ENCODE measurements around the gene VPS35. TPM values are rescaled to one million over a fixed set of nuclear protein-coding genes. Genes with fewer than 3 reads are reported as not detected.

Gene VPS35
- total RNA-seq, 1 experiment from 2014 or later: 91.1 TPM

DNA sequence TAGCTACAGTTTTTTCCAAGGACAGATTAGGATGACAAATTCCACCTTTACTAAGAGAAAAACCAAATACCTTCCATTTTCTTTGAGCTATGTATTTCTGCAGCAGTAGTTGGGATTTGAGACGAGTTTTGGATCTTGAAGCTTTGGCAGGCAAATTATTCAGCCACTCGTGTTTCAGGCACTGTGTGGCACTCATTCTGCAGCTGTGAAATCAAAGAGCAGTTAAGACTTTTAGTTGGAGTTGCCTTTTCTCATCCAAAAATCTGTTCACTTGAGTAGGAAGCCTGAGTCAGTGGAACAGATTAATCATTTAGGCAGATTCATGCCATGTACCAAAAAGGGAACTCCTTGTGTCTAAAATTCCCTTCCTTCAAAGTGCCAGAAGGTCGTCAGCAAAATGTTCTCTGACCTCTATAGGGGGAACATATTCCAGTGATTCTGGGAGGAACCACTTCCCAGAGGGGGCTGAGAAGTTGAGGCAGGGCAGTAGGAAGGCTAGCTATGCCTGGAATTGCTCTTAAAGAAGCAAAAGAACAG is 20.6 kb upstream of the VPS35 start:
- no peak overlapping the region for H3K4me3 ChIP-seq (ENCODE audit: low read length)
- H3K79me2 ChIP-seq (ENCODE audit: low read length): no peaks in the 10 kb centered on the region
- DNase-seq: no peak
- no peaks in the 10 kb centered on the region for H3K9me3 ChIP-seq (ENCODE audit: low read length)
- H3K9ac ChIP-seq (ENCODE audit: low read length): no peak overlapping the region
- no peak overlapping the region for H3K27ac ChIP-seq (ENCODE audit: low read length)
- no peaks in the 10 kb centered on the region for H4K20me1 ChIP-seq (ENCODE audit: insufficient read depth, low read depth, low read length)
- no peaks in the 10 kb centered on the region for H3K27me3 ChIP-seq (ENCODE audit: low read length)
- H3K36me3 ChIP-seq (ENCODE audit: insufficient read depth, low read length): no peaks in the 10 kb centered on the region
- H3K4me2 ChIP-seq (ENCODE audit: low read depth, low read length, poor library complexity, severe bottlenecking): no peak overlapping the region
- no peaks in the 10 kb centered on the region for H3K9me2 ChIP-seq (replicated peaks; ENCODE audit: insufficient read depth, low read length)
- peaks cover 32% of the 10 kb centered on the region for H3K4me1 ChIP-seq (ENCODE audit: low read length)
- no peak overlapping the region for H2AFZ ChIP-seq (ENCODE audit: low read length)

- no peaks in the 10 kb centered on the region for H3K27me3 ChIP-seq (ENCODE audit: low read length)
- no peak overlapping the region for H3K27ac ChIP-seq (ENCODE audit: low read length)
- H3K4me1 ChIP-seq (ENCODE audit: low read length): peaks cover 12% of the 10 kb centered on the region
- H2AFZ ChIP-seq (ENCODE audit: low read length): no peak overlapping the region
- no peaks in the 10 kb centered on the region for H3K36me3 ChIP-seq (ENCODE audit: insufficient read depth, low read length)
- no peaks in the 10 kb centered on the region for H3K9me3 ChIP-seq (ENCODE audit: low read length)
- no peak for DNase-seq
- no peak overlapping the region for H3K4me2 ChIP-seq (ENCODE audit: low read depth, low read length, poor library complexity, severe bottlenecking)
- H3K9me2 ChIP-seq (replicated peaks; ENCODE audit: insufficient read depth, low read length): no peaks in the 10 kb centered on the region
- H3K4me3 ChIP-seq (ENCODE audit: low read length): no peak overlapping the region
- no peaks in the 10 kb centered on the region for H4K20me1 ChIP-seq (ENCODE audit: insufficient read depth, low read depth, low read length)
- no peak overlapping the region for H3K9ac ChIP-seq (ENCODE audit: low read length)
- no peaks in the 10 kb centered on the region for H3K79me2 ChIP-seq (ENCODE audit: low read length)
Measured at GRCh38 chr16:46706642-46707041, 17.7 kb upstream of the VPS35 start.

DNA sequence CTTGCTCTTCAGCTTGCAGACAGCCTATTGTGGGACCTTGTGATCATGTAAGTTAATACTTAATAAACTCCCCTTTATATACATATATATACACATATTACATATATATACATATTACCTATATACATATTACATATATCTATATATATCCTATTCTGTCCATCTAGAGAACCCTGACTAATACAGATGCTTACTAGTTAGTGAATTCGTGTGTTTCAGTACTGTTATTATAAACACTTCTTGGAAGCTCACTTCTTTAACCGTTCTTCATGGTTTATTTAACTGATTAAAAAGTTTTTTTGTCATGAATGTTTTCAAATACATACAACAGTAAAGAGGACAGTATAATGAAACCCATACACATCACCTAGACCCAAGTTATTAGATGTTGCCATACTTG is 13.1 kb upstream of the VPS35 start:
- Histone ChIP-seq H3K9ac (ENCODE audit: low read length) (no peak overlapping the region), H3K79me2 (ENCODE audit: low read length) (no peaks in the 10 kb centered on the region), H3K27ac (ENCODE audit: low read length) (no peak overlapping the region), H3K36me3 (ENCODE audit: insufficient read depth, low read length) (peaks cover 16% of the 10 kb centered on the region; the same call in 1 of the 2 replicates), H3K4me1 (ENCODE audit: low read length) (peaks cover 3% of the 10 kb centered on the region), H4K20me1 (ENCODE audit: insufficient read depth, low read depth, low read length) (no peaks in the 10 kb centered on the region), H3K27me3 (ENCODE audit: low read length) (no peaks in the 10 kb centered on the region), H3K4me3 (ENCODE audit: low read length) (no peak overlapping the region), H3K9me2 (replicated peaks; ENCODE audit: insufficient read depth, low read length) (no peaks in the 10 kb centered on the region), H2AFZ (ENCODE audit: low read length) (no peak overlapping the region), H3K4me2 (ENCODE audit: low read depth, low read length, poor library complexity, severe bottlenecking) (no peak overlapping the region), H3K9me3 (ENCODE audit: low read length) (no peaks in the 10 kb centered on the region)
- no peak for DNase-seq

DNA sequence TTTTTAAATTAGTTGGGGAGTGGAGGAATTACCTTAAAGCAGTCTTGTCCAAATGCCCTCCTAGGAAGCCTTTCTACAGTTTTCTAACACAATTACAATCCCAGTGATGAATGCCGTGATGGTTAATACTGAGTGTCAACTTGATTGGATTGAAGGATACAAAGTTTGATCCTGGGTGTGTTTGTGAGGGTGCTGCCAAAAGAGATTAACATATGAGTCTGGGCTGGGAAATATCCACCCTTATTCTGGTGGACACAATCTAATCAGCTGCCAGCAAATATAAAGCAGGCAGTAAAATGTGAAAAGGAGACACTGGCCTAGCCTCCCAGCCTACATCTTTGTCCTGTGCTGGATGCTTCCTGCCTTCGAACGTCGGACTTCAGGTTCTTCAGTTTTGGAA is 12.6 kb upstream of the VPS35 start:
- H3K36me3 ChIP-seq (ENCODE audit: insufficient read depth, low read length): peaks cover 20% of the 10 kb centered on the region; the same call in 1 of the 2 replicates

DNA sequence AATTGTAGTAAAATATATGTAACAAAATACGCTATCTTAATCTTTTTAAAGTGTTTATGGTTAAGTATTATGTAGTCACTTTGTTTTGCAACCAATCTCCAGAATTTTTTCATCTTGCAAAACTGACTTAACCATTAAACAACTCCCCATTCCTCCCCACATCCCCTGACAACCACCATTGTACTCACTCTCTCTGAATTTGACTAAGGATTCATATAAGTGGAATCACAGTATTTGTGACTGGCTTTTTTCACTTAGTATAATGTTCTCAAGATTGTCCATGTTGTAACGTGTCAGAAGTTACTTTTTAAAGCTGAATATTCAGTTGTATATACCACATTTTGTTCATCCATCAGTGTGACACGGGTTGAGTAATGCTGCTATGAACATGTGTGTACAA is 11.1 kb upstream of the VPS35 start:
- Histone ChIP-seq H3K9ac (ENCODE audit: low read length) (no peak overlapping the region), H3K9me3 (ENCODE audit: low read length) (no peaks in the 10 kb centered on the region), H2AFZ (ENCODE audit: low read length) (no peak overlapping the region), H3K79me2 (ENCODE audit: low read length) (no peaks in the 10 kb centered on the region), H3K4me2 (ENCODE audit: low read depth, low read length, poor library complexity, severe bottlenecking) (no peak overlapping the region), H3K27ac (ENCODE audit: low read length) (no peak overlapping the region), H4K20me1 (ENCODE audit: insufficient read depth, low read depth, low read length) (no peaks in the 10 kb centered on the region), H3K36me3 (ENCODE audit: insufficient read depth, low read length) (peaks cover 35% of the 10 kb centered on the region; the same call in 1 of the 2 replicates), H3K27me3 (ENCODE audit: low read length) (no peaks in the 10 kb centered on the region), H3K4me1 (ENCODE audit: low read length) (no peaks in the 10 kb centered on the region), H3K4me3 (ENCODE audit: low read length) (no peak overlapping the region), H3K9me2 (replicated peaks; ENCODE audit: insufficient read depth, low read length) (no peaks in the 10 kb centered on the region)
- DNase-seq: no peak

More for the DNA sequence above, 12.6 kb upstream of the VPS35 start:
- Histone ChIP-seq H3K4me3 (ENCODE audit: low read length) (no peak overlapping the region), H3K27me3 (ENCODE audit: low read length) (no peaks in the 10 kb centered on the region), H3K9me2 (replicated peaks; ENCODE audit: insufficient read depth, low read length) (no peaks in the 10 kb centered on the region), H3K9me3 (ENCODE audit: low read length) (no peaks in the 10 kb centered on the region), H3K4me2 (ENCODE audit: low read depth, low read length, poor library complexity, severe bottlenecking) (no peak overlapping the region), H3K27ac (ENCODE audit: low read length) (no peak overlapping the region), H3K9ac (ENCODE audit: low read length) (no peak overlapping the region), H3K79me2 (ENCODE audit: low read length) (no peaks in the 10 kb centered on the region), H3K4me1 (ENCODE audit: low read length) (no peaks in the 10 kb centered on the region), H4K20me1 (ENCODE audit: insufficient read depth, low read depth, low read length) (no peaks in the 10 kb centered on the region), H2AFZ (ENCODE audit: low read length) (no peak overlapping the region)
- DNase-seq: no peak

DNA sequence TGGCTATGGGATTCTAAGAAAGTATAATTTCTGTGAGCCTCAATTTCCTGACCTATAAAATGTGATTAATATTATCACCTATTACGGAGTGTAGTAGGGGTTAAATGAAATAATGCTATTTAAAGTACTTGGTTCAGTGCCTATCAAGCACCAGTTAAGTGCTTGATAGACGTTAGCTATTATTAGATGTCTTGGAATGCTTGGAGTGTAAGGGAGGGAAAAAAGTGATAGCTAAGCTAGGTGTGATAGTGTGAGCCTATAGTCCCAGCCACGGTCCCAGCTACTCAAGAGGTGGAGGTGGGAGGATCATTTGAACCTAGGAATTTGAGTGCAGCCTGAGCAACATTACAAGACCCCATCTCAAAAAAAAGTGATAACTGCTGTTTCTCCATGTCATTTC is 8.0 kb upstream of the VPS35 start:
- Histone ChIP-seq H3K4me2 (ENCODE audit: low read depth, low read length, poor library complexity, severe bottlenecking) (no peak overlapping the region), H3K9me3 (ENCODE audit: low read length) (no peaks in the 10 kb centered on the region), H3K27ac (ENCODE audit: low read length) (no peak overlapping the region), H3K79me2 (ENCODE audit: low read length) (peaks cover 12% of the 10 kb centered on the region), H3K36me3 (ENCODE audit: insufficient read depth, low read length) (peaks cover 50% of the 10 kb centered on the region), H4K20me1 (ENCODE audit: insufficient read depth, low read depth, low read length) (peaks cover 3% of the 10 kb centered on the region; the same call in 1 of the 2 replicates), H3K9me2 (replicated peaks; ENCODE audit: insufficient read depth, low read length) (no peaks in the 10 kb centered on the region), H3K27me3 (ENCODE audit: low read length) (no peaks in the 10 kb centered on the region), H3K4me1 (ENCODE audit: low read length) (peaks cover 10% of the 10 kb centered on the region), H2AFZ (ENCODE audit: low read length) (no peak overlapping the region), H3K9ac (ENCODE audit: low read length) (no peak overlapping the region), H3K4me3 (ENCODE audit: low read length) (no peak overlapping the region)
- no peak for DNase-seq

DNA sequence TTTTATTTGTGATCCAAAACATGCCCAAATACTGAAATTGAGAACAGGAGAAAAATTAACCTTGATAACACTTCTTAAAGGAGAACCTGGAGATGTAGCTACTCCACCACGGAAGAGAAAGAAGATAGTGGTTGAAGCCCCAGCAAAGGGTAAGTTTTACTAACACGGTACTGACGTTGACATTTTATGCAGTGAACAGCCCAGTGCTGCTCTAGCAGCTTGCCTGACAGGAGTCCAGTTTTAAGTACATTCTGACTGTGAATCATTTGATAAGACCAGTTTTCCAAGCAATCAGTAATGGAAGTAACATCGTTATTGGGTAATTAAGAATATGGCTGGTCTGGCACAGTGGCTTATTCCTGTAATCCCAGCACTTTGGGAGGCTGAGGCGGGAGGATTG is 7.0 kb upstream of the VPS35 start:
- Histone ChIP-seq H3K79me2 (ENCODE audit: low read length) (peaks cover 21% of the 10 kb centered on the region), H3K27me3 (ENCODE audit: low read length) (no peaks in the 10 kb centered on the region), H3K4me2 (ENCODE audit: low read depth, low read length, poor library complexity, severe bottlenecking) (no peak overlapping the region), H3K27ac (ENCODE audit: low read length) (no peak overlapping the region), H3K9ac (ENCODE audit: low read length) (no peak overlapping the region), H3K9me3 (ENCODE audit: low read length) (no peaks in the 10 kb centered on the region), H3K9me2 (replicated peaks; ENCODE audit: insufficient read depth, low read length) (no peaks in the 10 kb centered on the region), H3K4me3 (ENCODE audit: low read length) (no peak overlapping the region), H3K4me1 (ENCODE audit: low read length) (peaks cover 20% of the 10 kb centered on the region), H3K36me3 (ENCODE audit: insufficient read depth, low read length) (peaks cover 54% of the 10 kb centered on the region), H2AFZ (ENCODE audit: low read length) (no peak overlapping the region), H4K20me1 (ENCODE audit: insufficient read depth, low read depth, low read length) (peaks cover 11% of the 10 kb centered on the region)
- no peak for DNase-seq

GRCh38 chr16:46693598-46693997 is 4.6 kb upstream of the VPS35 start:
- Histone ChIP-seq H3K9ac (ENCODE audit: low read length) (no peak overlapping the region), H3K9me3 (ENCODE audit: low read length) (no peaks in the 10 kb centered on the region), H3K9me2 (replicated peaks; ENCODE audit: insufficient read depth, low read length) (no peaks in the 10 kb centered on the region), H3K79me2 (ENCODE audit: low read length) (peaks cover 36% of the 10 kb centered on the region), H4K20me1 (ENCODE audit: insufficient read depth, low read depth, low read length) (peaks cover 16% of the 10 kb centered on the region), H3K4me3 (ENCODE audit: low read length) (no peak overlapping the region), H2AFZ (ENCODE audit: low read length) (no peak overlapping the region), H3K27me3 (ENCODE audit: low read length) (no peaks in the 10 kb centered on the region), H3K27ac (ENCODE audit: low read length) (no peak overlapping the region), H3K4me2 (ENCODE audit: low read depth, low read length, poor library complexity, severe bottlenecking) (no peak overlapping the region), H3K36me3 (ENCODE audit: insufficient read depth, low read length) (peaks cover 50% of the 10 kb centered on the region), H3K4me1 (ENCODE audit: low read length) (peaks cover 26% of the 10 kb centered on the region)
- no peak for DNase-seq
